Effector memory CD4-positive, alpha-beta T cell (primary cell): ENCODE results near the gene ATG2B.

ENCODE experiments used
- DNase-seq, 3 donors: peaks; one replicate each; pipeline ENCODE4 v3.0.0-alpha.2; 2020
- H3K27ac ChIP-seq: 2 replicates; pipeline ENCODE4 v1.7.0; 2013; ENCODE audit warnings: mild to moderate bottlenecking, low read length, moderate library complexity; ENCODE audit not compliant: insufficient read depth, poor library complexity, severe bottlenecking
- H3K27me3 ChIP-seq: replicated peaks from 2 replicates; pipeline ENCODE4 v1.7.0; 2013; ENCODE audit warnings: mild to moderate bottlenecking, low read length; ENCODE audit not compliant: insufficient read depth, control insufficient read depth, poor library complexity, severe bottlenecking
- H3K36me3 ChIP-seq: 2 replicates; pipeline ENCODE4 v1.7.0; 2013; ENCODE audit warnings: mild to moderate bottlenecking, low read length, moderate library complexity; ENCODE audit not compliant: control insufficient read depth, insufficient read depth
- H3K4me1 ChIP-seq: 2 replicates; pipeline ENCODE4 v1.7.0; 2013; ENCODE audit warnings: low read length, mild to moderate bottlenecking; ENCODE audit not compliant: control insufficient read depth, insufficient read depth, poor library complexity, severe bottlenecking
- H3K4me3 ChIP-seq: 2 replicates; pipeline ENCODE4 v1.7.0; 2013; ENCODE audit warnings: low read length, low read depth, mild to moderate bottlenecking; ENCODE audit not compliant: insufficient read depth, poor library complexity, severe bottlenecking
- H3K9me3 ChIP-seq: 2 replicates; pipeline ENCODE4 v1.7.0; 2013; ENCODE audit warnings: mild to moderate bottlenecking, low read length, moderate library complexity; ENCODE audit not compliant: control insufficient read depth

The ATG2B gene

DNA sequence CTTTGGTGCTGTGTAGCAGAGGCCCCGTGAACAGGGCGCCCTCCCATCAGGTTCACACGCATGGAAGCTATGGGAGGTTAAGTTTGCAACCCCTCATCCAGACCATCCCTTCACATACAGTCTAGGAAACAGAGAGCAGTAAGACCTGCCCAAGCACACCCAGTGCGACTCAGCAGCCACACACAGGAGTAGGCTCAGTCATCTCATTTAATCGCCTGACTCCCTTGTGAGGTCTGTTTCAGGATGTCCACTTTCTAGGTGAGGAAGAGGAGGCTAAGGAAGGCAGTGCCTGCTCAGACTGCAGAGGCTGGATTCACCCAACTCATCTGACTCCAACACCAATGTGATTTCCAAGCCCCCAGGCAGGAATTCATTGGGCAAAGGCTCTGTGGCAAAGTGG is 95.2 kb downstream of the ATG2B start:
- DNase-seq = no peak
- H3K27ac ChIP-seq = no peak overlapping the region

DNA sequence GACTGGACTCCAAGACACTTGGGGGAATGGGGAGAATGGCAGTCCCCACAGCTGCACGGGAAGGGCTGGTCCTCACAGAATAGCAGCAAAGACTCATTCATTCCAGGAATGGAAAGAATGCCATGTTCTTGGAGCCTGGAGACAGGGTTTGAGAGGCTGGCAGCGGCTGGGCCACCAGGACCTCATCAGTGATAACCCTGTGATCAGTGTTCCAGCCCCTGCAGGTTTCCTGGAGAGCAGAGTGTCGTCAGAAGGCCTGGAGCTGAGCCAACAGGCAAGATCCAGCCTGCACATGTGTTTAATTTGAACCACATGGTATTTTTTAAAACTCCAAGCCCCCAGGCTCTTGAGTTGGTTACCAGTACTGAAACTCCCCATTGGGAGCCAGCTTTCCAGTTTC is 95.8 kb downstream of the ATG2B start:
- no peak for DNase-seq
- Histone ChIP-seq H3K9me3 (no peaks in the 10 kb centered on the region), H3K4me3 (no peak overlapping the region), H3K27ac (no peak overlapping the region), H3K36me3 (no peaks in the 10 kb centered on the region), H3K27me3 (no peaks in the 10 kb centered on the region), H3K4me1 (no peaks in the 10 kb centered on the region)

More for the DNA sequence above, 95.2 kb downstream of the ATG2B start:
- Histone ChIP-seq H3K4me3 (no peak overlapping the region), H3K36me3 (no peaks in the 10 kb centered on the region), H3K9me3 (no peaks in the 10 kb centered on the region), H3K4me1 (no peaks in the 10 kb centered on the region), H3K27me3 (no peaks in the 10 kb centered on the region)

DNA sequence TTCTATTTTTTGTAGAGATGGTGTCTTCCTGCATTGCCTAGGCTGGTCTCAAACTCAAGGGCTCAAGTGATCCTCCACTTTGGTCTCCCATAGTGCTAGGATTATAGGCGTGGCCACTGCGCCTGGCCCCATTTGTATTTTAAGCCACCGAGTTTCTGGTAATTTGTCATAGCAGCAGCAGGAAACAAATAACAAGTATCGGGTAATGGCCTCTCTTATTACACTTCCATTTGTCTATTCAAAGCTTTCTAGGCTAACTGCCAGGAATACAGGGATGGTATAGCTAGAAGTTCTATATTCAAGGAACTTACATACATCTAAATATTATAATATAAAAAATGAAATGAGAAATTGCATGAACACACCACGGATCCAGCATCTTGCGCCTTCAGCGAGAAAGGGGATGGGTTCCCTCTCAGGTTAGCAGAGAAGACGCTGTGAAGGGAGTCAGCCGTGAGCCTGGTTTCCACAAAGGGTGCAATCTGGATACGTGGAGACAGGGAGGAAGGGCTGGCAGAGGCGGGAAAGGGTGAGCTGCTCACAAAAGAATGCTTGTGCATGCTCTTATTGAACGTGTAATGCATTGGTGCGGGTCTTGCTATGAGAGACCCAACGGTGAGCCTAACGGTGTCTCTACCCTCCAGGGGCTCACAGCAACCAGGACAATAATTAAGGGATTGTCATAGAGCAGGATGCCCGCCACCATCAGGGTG is 97.6 kb downstream of the ATG2B start:
- DNase-seq = no peak
- H3K4me1 ChIP-seq = no peaks in the 10 kb centered on the region
- no peak overlapping the region for H3K4me3 ChIP-seq
- H3K27ac ChIP-seq = no peak overlapping the region
- H3K36me3 ChIP-seq = no peaks in the 10 kb centered on the region
- no peaks in the 10 kb centered on the region for H3K9me3 ChIP-seq
- no peaks in the 10 kb centered on the region for H3K27me3 ChIP-seq

DNA sequence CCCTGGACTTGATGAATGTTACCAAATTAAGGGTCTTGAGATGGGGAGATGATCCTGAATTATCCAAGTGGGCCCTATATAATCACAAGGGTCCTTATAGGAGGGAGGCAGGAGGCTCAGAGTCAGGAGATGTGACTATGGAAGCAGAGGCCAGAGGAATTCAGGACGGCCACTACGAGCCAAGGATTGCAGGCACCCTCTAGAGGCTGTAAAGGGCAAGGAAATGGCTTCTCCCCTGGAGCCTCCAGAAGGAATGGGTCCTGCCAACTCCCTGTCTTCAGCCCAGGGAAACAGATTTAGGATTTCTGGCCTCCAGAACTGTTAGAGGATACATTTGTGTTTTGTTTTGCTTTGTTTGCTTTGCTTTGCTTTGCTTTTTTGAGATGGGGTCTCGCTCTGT is 98.3 kb downstream of the ATG2B start:
- DNase-seq = no peak
- no peak overlapping the region for H3K27ac ChIP-seq
- no peak overlapping the region for H3K4me3 ChIP-seq
- H3K27me3 ChIP-seq = no peaks in the 10 kb centered on the region
- no peaks in the 10 kb centered on the region for H3K36me3 ChIP-seq
- no peaks in the 10 kb centered on the region for H3K9me3 ChIP-seq
- no peaks in the 10 kb centered on the region for H3K4me1 ChIP-seq

DNA sequence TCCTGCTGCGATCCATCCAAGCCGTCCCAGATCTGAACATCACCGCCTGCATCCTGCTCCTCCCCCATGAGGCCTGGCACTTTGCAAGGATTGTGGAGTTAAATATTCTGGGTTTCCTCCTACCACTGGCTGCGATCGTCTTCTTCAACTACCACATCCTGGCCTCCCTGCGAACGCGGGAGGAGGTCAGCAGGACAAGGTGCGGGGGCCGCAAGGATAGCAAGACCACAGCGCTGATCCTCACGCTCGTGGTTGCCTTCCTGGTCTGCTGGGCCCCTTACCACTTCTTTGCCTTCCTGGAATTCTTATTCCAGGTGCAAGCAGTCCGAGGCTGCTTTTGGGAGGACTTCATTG is 99.0 kb downstream of the ATG2B start:
- Histone ChIP-seq H3K4me1 (no peaks in the 10 kb centered on the region), H3K27ac (no peak overlapping the region), H3K4me3 (no peak overlapping the region), H3K36me3 (no peaks in the 10 kb centered on the region), H3K9me3 (no peaks in the 10 kb centered on the region), H3K27me3 (no peaks in the 10 kb centered on the region)
- no peak for DNase-seq

DNA sequence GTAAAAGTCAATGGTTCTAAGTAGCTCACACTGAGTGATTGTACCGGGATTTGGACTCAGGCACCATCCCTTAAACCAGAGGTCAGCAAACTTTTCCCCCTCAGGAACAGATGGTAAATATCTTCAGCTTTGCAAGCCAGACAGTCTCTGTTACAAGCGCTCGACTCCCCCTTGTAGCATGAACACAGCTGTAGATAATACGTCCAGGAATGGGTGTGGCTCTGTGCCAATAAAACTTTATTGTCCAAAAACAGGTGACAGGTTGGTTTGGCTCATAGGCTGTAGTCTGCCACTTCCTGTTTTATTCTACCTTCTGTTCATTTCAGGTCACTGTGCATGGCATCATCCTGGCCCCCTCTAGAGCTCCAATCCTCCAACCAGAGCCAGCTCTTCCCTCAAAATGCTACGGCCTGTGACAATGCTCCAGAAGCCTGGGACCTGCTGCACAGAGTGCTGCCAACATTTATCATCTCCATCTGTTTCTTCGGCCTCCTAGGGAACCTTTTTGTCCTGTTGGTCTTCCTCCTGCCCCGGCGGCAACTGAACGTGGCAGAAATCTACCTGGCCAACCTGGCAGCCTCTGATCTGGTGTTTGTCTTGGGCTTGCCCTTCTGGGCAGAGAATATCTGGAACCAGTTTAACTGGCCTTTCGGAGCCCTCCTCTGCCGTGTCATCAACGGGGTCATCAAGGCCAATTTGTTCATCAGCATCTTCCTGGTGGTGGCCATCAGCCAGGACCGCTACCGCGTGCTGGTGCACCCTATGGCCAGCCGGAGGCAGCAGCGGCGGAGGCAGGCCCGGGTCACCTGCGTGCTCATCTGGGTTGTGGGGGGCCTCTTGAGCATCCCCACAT is 99.6 kb downstream of the ATG2B start:
- Histone ChIP-seq H3K4me1 (no peaks in the 10 kb centered on the region), H3K27ac (no peak overlapping the region), H3K4me3 (no peak overlapping the region), H3K27me3 (no peaks in the 10 kb centered on the region), H3K9me3 (no peaks in the 10 kb centered on the region), H3K36me3 (no peaks in the 10 kb centered on the region)
- no peak for DNase-seq

DNA sequence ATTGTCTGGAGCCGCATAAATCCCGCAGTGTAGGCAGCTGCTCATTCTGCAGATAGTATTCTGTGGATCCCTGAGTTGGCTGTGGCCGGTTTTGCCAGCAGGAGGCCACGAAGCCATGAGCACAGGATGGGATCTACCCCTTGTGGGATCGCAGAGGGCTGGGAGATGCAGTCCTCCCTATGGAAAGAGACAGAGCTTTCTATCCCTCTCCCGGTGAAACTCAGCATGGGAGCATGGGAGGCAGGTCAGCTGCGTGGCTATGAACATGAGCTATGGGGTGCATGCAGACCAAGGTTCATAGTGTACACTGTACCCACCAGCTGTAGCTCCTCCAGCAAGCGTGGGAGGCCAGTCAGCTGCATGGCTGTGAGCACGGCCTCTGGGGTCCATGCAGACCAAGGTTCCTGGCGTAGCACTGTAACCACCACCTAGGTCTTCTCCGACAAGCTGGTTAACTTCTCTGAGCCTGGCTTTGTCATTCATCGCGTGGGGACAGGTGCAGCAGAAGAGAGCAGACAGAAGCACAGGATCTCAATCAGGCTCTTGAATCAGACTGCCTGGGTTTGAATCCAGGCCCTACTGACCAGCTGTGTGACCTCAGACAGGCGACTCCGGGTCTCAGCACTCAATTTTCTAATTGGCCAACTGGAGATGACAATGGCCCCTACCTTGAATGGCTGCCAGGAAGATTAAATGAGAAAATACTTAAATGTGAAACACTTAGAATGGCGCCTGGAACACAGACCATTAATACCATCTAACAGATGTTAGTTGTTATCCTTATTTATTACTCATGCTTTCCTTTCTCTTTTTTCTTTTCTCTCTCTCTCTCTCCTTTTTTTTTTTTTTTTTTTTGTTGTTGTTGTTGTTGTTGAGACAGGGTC is 101.1 kb downstream of the ATG2B start:
- Histone ChIP-seq H3K9me3 (no peaks in the 10 kb centered on the region), H3K4me1 (no peaks in the 10 kb centered on the region), H3K27ac (no peak overlapping the region), H3K36me3 (no peaks in the 10 kb centered on the region), H3K4me3 (no peak overlapping the region), H3K27me3 (no peaks in the 10 kb centered on the region)
- DNase-seq = no peak

DNA sequence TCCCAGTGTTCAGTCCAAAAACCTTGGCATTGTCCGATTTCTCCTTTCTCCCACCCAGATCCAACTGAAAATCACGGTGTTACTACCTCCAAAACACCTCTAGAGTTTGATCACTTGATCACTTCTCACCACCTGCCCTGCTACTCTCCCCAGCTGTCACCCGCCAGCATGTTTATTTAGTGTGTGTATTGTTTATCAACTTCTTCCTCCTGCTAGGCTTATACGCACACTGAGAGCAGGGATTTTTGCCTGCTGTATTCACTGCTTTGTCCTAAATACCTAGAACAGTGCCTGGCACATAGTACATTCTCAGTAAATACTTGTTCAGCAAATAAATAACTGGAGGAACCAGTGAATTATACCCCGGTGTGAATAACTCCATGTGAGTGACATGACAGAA is 102.1 kb downstream of the ATG2B start:
- no peaks in the 10 kb centered on the region for H3K9me3 ChIP-seq
- H3K36me3 ChIP-seq = no peaks in the 10 kb centered on the region
- H3K27me3 ChIP-seq = no peaks in the 10 kb centered on the region
- H3K4me1 ChIP-seq = no peaks in the 10 kb centered on the region
- DNase-seq = no peak
- no peak overlapping the region for H3K4me3 ChIP-seq
- no peak overlapping the region for H3K27ac ChIP-seq

DNA sequence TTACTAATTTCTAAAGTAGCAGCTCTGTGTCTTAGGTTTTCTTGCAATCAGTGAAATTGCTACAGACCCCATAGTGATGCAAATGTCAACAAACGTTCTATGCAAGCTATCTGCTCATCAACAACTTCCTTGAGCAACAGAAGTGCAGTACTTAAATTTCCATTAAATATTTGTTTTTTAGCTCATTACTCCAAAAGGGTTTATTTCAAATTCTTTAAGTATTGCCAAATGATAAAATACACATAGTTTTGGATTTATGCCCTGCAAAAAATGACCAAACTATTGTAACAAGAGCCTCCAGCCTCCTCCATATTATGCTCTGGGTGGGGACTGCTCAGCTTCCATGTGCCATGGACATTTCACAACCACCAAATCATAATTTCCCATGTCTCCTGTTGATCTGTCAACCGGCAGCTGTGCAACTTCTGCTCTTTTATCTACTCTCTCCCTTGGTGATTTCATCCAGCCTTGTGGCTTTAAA is 102.8 kb downstream of the ATG2B start:
- no peak overlapping the region for H3K4me3 ChIP-seq
- DNase-seq = no peak
- H3K36me3 ChIP-seq = no peaks in the 10 kb centered on the region
- no peaks in the 10 kb centered on the region for H3K9me3 ChIP-seq
- no peaks in the 10 kb centered on the region for H3K27me3 ChIP-seq
- no peak overlapping the region for H3K27ac ChIP-seq
- no peaks in the 10 kb centered on the region for H3K4me1 ChIP-seq
